GM13976 (cell line): ENCODE measurements around the gene GALNT7.
A peak's percentile ranks its signal among the peaks of the same experiment; 100 is the strongest.

ENCODE experiments used
- DNase-seq: peaks from one replicate; pipeline ENCODE4 v3.0.0; 2012; ENCODE audit warnings: low spot score
- in situ Hi-C: fragments of 300-500 bp; cut with MboI; formaldehyde crosslinking; loops from one replicate; pipeline ENCODE4 v1.12.0; 2022; ENCODE audit warnings: low sequenced_read_pairs, mixed read lengths, inconsistent platforms; ENCODE audit not compliant: unreplicated experiment
- TF ChIP-seq, protein P1 (sequence below): IDR thresholded peaks from 2 replicates; pipeline ENCODE4 v1.5.1; 2012; ENCODE audit warnings: borderline replicate concordance, mild to moderate bottlenecking; ENCODE audit not compliant: insufficient read depth; ENCODE audit errors: extremely low read depth, missing control alignments, control extremely low read depth

Gene GALNT7

DNA sequence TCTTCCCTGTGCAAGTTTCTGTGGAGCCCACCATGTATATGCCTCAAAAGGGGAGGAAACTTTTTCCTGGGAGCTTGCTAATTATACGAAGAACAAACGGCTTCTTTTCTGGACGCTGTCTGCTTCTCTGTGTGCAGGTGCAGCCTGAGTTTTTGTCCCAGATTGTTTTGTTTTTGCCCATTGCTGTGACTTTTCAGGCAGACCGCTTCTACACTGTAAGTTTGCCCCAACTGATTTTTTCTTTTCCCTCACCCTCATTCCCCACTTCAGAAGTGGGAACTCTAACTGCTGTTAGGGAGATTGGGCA lies 113.6 kb downstream of the GALNT7 start:
- DNase-seq, result no peak
- TF ChIP-seq, protein P1, sequence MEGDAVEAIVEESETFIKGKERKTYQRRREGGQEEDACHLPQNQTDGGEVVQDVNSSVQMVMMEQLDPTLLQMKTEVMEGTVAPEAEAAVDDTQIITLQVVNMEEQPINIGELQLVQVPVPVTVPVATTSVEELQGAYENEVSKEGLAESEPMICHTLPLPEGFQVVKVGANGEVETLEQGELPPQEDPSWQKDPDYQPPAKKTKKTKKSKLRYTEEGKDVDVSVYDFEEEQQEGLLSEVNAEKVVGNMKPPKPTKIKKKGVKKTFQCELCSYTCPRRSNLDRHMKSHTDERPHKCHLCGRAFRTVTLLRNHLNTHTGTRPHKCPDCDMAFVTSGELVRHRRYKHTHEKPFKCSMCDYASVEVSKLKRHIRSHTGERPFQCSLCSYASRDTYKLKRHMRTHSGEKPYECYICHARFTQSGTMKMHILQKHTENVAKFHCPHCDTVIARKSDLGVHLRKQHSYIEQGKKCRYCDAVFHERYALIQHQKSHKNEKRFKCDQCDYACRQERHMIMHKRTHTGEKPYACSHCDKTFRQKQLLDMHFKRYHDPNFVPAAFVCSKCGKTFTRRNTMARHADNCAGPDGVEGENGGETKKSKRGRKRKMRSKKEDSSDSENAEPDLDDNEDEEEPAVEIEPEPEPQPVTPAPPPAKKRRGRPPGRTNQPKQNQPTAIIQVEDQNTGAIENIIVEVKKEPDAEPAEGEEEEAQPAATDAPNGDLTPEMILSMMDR, result no peak
- in situ Hi-C loops, result no loop called here

DNA sequence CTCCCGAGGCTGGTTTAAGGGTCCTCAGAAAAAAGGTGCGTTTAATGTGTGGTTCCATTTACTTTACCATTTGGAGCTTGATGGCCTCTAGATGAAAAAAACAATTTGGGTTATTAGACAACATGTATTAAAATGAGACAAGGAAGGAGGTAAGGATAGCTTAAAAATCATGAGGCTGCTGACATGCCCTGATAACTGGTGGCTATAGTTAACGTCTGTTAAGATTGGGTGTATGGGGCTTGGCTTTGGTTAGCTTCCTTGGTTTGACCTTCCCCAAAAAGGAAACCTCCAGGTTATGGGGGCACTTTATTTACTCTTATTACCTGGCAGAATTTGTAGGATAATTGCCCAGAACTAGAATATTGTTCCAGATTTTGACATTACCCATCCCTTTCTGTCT lies 114.0 kb downstream of the GALNT7 start:
- TF ChIP-seq, protein P1, result no peak
- no peak for DNase-seq
- in situ Hi-C loops, result no loop called here

DNA sequence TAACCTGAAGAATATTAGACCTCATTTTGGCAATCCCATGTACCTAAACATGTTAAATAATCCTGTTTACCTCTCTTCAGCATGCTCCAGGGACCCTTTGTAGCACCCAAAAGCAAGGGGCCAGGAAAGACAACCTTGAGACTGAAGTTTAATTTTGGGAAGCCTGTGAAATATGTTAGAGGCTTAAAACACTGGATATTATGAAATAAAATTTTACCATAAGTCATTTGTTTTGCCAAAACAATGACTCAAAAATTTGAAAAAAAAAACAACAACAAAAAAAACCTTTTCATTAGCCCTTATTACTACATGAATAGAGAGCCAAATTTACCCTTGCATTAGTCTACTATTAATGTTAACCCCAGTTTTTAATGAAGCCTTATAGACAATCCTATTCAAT lies 115.9 kb downstream of the GALNT7 start:
- TF ChIP-seq, protein P1, result no peak
- in situ Hi-C loops, result no loop called here

DNA sequence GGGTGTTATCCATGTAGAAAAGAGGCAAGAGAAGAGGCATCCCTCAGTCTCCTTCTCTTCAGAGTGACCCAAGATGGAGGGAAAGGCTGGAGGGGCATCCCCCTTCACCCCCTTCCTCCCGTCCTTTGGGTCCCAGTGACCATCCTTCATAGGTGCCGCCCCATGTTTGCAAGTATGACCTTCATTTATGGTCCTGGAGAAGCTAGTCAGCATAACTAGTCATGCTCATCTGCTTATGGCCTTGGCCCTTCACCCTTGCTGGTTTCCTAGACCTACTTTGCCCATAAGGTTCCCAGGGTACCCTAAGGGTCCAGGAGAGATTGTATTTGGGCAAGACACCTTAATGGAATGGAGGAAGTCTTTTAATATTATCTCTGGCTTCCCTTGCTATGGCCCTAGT lies 118.9 kb downstream of the GALNT7 start:
- in situ Hi-C loops, result no loop called here
- TF ChIP-seq, protein P1, result no peak
- DNase-seq, result no peak

More for the DNA sequence above, 115.9 kb downstream of the GALNT7 start:
- no peak for DNase-seq

DNA sequence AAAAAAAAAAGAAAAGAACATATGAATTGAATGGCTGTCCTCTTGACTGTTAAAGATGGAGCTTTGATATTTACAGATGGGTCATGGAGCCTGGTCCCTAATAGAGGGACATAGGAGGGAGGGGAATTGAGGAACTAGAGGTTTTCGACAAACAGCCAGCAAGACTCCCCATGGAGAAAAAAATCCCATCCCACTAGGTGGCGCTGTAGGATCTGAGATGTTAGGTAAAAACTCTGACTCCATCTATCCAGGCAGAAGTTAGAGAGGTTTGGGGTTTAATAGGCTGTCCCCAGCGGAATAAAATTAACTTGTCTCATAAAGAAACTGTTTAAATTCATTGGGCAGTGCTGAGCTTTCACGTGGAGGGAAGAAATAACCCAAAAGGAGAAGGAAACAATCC lies 119.7 kb downstream of the GALNT7 start:
- DNase-seq, result peak; percentile 59
- TF ChIP-seq, protein P1, result peak; percentile 41
- in situ Hi-C loops, result no loop called here

DNA sequence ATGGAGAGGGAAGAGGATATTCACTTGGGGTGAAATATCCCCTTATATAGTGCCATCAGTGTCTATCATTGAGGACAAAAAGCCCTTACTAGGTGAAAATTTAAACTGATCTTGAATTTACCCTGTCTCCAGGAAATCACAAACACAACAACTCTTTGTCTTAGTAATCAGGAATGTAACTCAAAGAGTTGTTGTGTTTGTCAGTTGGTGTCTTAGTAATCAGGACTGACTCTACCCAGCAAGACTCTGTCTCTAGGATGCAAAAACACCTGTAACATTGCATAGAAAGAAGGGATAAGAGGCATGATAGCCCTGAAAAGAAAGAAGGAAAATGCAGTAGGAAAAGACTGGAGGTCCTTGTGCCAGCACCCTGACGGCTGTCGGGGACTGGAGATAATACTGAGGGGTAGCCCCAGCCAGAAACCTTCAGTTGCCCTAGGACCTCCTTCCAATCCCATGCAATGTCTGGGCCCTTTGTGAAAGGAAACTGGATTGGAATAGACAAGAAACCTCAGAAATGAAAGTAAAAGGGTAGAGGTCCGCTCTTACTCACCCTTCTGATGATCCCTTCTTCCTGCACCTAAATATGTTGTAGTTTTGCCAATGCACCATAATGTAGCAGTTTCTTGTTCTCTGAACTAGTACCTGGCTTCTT lies 120.2 kb downstream of the GALNT7 start:
- in situ Hi-C loops, result no loop called here
- no peak for DNase-seq
- TF ChIP-seq, protein P1, result no peak
